Neural cell (in vitro differentiated cells): Measurements from ENCODE around the gene PTPRD. TPM values are rescaled to one million over a fixed set of nuclear protein-coding genes. Genes with fewer than 3 reads are reported as not detected.
A peak's percentile ranks its signal among the peaks of the same experiment; 100 is the strongest.

Experiments
- H2AFZ ChIP-seq: fragments of 200-600, 300-800 bp; sonication (generic), shearing (Covaris generic); 2 replicates; pipeline ENCODE4 v1.6.0; 2014; ENCODE audit warnings: low read depth, mild to moderate bottlenecking, antibody characterized with exemption, low read length, moderate library complexity
- H3F3A ChIP-seq: fragments of 200-600 bp; shearing (Covaris generic); 2 replicates; pipeline ENCODE4 v1.6.1; 2016; ENCODE audit warnings: mild to moderate bottlenecking, moderate library complexity, mixed read lengths, antibody characterized with exemption, low read length; ENCODE audit not compliant: insufficient read depth, poor library complexity, severe bottlenecking
- H3K27ac ChIP-seq: fragments of 200-600, 300-800 bp; sonication (generic), shearing (Covaris generic); 2 replicates; pipeline ENCODE4 v1.5.1; 2014; ENCODE audit warnings: mild to moderate bottlenecking, low read length, moderate library complexity
- H3K27me3 ChIP-seq: fragments of 300-800, 200-600 bp; sonication (generic), shearing (Covaris generic); 2 replicates; pipeline ENCODE4 v1.6.0; 2014; ENCODE audit warnings: mild to moderate bottlenecking, low read depth, low read length, moderate library complexity; ENCODE audit not compliant: insufficient read depth
- H3K36me3 ChIP-seq: fragments of 300-800, 200-600 bp; sonication (generic), shearing (Covaris generic); 2 replicates; pipeline ENCODE4 v1.5.1; 2014; ENCODE audit warnings: mild to moderate bottlenecking, antibody characterized with exemption, low read length, moderate library complexity; ENCODE audit not compliant: insufficient read depth
- H3K4me2 ChIP-seq: fragments of 300-800, 200-600 bp; sonication (generic), shearing (Covaris generic); 2 replicates; pipeline ENCODE4 v1.6.0; 2014; ENCODE audit warnings: mild to moderate bottlenecking, low read length
- H3K4me3 ChIP-seq: fragments of 300-800, 200-600 bp; sonication (generic), shearing (Covaris generic); 2 replicates; pipeline ENCODE4 v1.5.1; 2014; ENCODE audit warnings: mild to moderate bottlenecking, low read length, moderate library complexity
- H3K79me2 ChIP-seq: fragments of 200-600 bp; shearing (Covaris generic); replicated peaks from 2 replicates; pipeline ENCODE4 v1.6.0; 2014; ENCODE audit warnings: mild to moderate bottlenecking, low read length, moderate library complexity; ENCODE audit not compliant: insufficient read depth
- H3K9ac ChIP-seq: fragments of 300-800, 200-600 bp; sonication (generic), shearing (Covaris generic); 2 replicates; pipeline ENCODE4 v1.6.1; 2016; ENCODE audit warnings: mild to moderate bottlenecking, low read length, mixed read lengths
- H3K9me2 ChIP-seq: fragments of 200-600 bp; shearing (Covaris generic); 2 replicates; pipeline ENCODE4 v1.6.1; 2016; ENCODE audit warnings: mild to moderate bottlenecking, low read length, mixed read lengths; ENCODE audit not compliant: insufficient read depth
- H3K9me3 ChIP-seq: fragments of 200-600, 300-800 bp; sonication (generic), shearing (Covaris generic); 2 replicates; pipeline ENCODE4 v1.6.1; 2016; ENCODE audit warnings: mild to moderate bottlenecking, mixed run types, low read length, moderate library complexity, mixed read lengths
- H4K20me1 ChIP-seq: fragments of 200-600 bp; shearing (Covaris generic); 2 replicates; pipeline ENCODE4 v1.6.1; 2016; ENCODE audit warnings: mild to moderate bottlenecking, mixed run types; ENCODE audit not compliant: insufficient read depth
- EP300 ChIP-seq: fragments of 450-650 bp; conservative IDR thresholded peaks from 2 replicates; pipeline ENCODE4 v1.6.1; 2014; ENCODE audit warnings: antibody characterized with exemption, mild to moderate bottlenecking, moderate library complexity; ENCODE audit not compliant: poor library complexity, severe bottlenecking
- EZH2 ChIP-seq: fragments of 200-600, 300-800 bp; shearing (Covaris generic), sonication (generic); IDR thresholded peaks from 2 replicates; pipeline ENCODE4 v1.6.1; 2014; ENCODE audit warnings: antibody characterized with exemption, low read length, borderline replicate concordance, mild to moderate bottlenecking; ENCODE audit not compliant: insufficient read depth, poor library complexity, severe bottlenecking
- MXI1 ChIP-seq: fragments of 450-650 bp; conservative IDR thresholded peaks from 2 replicates; pipeline ENCODE4 v1.6.1; 2014; ENCODE audit warnings: antibody characterized with exemption, mild to moderate bottlenecking; ENCODE audit not compliant: poor library complexity, severe bottlenecking
- POLR2AphosphoS5 ChIP-seq: IDR thresholded peaks from 2 replicates; pipeline ENCODE4 v1.6.1; 2012
- RAD21 ChIP-seq: fragments of 450-650 bp; conservative IDR thresholded peaks from 2 replicates; pipeline ENCODE4 v1.6.1; 2014; ENCODE audit warnings: antibody characterized with exemption, mild to moderate bottlenecking, moderate library complexity
- SMC3 ChIP-seq: fragments of 450-650 bp; conservative IDR thresholded peaks from 2 replicates; pipeline ENCODE4 v1.6.1; 2014; ENCODE audit warnings: antibody characterized with exemption, mild to moderate bottlenecking, moderate library complexity; ENCODE audit not compliant: poor library complexity
- TAF1 ChIP-seq: IDR thresholded peaks from 2 replicates; pipeline ENCODE4 v1.6.1; 2012; ENCODE audit warnings: low read depth
- polyA plus RNA-seq: library from polyadenylated mRNA; depleted of rRNA; stranded (reverse); fragments of >200 nt; gene quantifications from 2 replicates; pipeline ENCODE4 v1.2.3, GENCODE V29; 2014
- TF ChIP-seq, protein P1 (sequence below): fragments of 450-650 bp; IDR thresholded peaks from 2 replicates; pipeline ENCODE4 v1.5.1; 2014; ENCODE audit warnings: antibody characterized with exemption, mild to moderate bottlenecking, moderate library complexity; ENCODE audit not compliant: poor library complexity, severe bottlenecking
- TF ChIP-seq, protein P2 (sequence below): IDR thresholded peaks from 2 replicates; pipeline ENCODE4 v1.6.1; 2012; ENCODE audit warnings: borderline replicate concordance

Gene PTPRD
- polyA plus RNA-seq, 1 donor from 2014 or later, result 143 TPM

DNA sequence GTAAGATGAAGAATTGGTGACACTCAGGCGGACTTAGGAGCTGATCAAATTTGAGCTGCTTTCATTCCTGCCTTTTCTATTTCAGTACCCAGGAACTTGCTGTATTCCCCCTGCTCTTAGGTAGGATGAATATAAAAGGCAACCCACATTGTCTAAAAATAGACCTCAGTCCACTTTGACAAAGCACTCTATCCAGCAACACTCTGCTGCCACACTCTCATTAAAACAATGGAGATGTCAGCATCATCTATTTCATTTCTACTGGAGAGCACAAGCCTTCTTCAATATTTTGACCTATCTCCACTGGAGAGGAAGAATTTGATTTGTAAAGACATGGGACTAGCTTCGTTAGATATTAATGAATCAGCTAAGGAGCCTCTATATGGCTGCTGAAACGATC lies 468.4 kb downstream of the PTPRD start:
- no peak overlapping the region for H2AFZ ChIP-seq
- H3F3A ChIP-seq, result no peaks in the 10 kb centered on the region
- H3K4me2 ChIP-seq, result peak overlapping the region; percentile 1
- H3K27ac ChIP-seq, result peak overlapping the region; percentile 19
- peak overlapping the region; percentile 19 for H3K4me3 ChIP-seq
- no peaks in the 10 kb centered on the region for H4K20me1 ChIP-seq
- H3K36me3 ChIP-seq, result no peaks in the 10 kb centered on the region
- H3K9me3 ChIP-seq, result no peaks in the 10 kb centered on the region
- H3K9ac ChIP-seq, result no peak overlapping the region
- no peaks in the 10 kb centered on the region for H3K27me3 ChIP-seq
- no peaks in the 10 kb centered on the region for H3K9me2 ChIP-seq
- H3K79me2 ChIP-seq, result no peaks in the 10 kb centered on the region
- TF ChIP-seq, protein P1, sequence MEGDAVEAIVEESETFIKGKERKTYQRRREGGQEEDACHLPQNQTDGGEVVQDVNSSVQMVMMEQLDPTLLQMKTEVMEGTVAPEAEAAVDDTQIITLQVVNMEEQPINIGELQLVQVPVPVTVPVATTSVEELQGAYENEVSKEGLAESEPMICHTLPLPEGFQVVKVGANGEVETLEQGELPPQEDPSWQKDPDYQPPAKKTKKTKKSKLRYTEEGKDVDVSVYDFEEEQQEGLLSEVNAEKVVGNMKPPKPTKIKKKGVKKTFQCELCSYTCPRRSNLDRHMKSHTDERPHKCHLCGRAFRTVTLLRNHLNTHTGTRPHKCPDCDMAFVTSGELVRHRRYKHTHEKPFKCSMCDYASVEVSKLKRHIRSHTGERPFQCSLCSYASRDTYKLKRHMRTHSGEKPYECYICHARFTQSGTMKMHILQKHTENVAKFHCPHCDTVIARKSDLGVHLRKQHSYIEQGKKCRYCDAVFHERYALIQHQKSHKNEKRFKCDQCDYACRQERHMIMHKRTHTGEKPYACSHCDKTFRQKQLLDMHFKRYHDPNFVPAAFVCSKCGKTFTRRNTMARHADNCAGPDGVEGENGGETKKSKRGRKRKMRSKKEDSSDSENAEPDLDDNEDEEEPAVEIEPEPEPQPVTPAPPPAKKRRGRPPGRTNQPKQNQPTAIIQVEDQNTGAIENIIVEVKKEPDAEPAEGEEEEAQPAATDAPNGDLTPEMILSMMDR, result no peak
- peak; percentile 56 for TF ChIP-seq POLR2AphosphoS5
- TF ChIP-seq, protein P2, sequence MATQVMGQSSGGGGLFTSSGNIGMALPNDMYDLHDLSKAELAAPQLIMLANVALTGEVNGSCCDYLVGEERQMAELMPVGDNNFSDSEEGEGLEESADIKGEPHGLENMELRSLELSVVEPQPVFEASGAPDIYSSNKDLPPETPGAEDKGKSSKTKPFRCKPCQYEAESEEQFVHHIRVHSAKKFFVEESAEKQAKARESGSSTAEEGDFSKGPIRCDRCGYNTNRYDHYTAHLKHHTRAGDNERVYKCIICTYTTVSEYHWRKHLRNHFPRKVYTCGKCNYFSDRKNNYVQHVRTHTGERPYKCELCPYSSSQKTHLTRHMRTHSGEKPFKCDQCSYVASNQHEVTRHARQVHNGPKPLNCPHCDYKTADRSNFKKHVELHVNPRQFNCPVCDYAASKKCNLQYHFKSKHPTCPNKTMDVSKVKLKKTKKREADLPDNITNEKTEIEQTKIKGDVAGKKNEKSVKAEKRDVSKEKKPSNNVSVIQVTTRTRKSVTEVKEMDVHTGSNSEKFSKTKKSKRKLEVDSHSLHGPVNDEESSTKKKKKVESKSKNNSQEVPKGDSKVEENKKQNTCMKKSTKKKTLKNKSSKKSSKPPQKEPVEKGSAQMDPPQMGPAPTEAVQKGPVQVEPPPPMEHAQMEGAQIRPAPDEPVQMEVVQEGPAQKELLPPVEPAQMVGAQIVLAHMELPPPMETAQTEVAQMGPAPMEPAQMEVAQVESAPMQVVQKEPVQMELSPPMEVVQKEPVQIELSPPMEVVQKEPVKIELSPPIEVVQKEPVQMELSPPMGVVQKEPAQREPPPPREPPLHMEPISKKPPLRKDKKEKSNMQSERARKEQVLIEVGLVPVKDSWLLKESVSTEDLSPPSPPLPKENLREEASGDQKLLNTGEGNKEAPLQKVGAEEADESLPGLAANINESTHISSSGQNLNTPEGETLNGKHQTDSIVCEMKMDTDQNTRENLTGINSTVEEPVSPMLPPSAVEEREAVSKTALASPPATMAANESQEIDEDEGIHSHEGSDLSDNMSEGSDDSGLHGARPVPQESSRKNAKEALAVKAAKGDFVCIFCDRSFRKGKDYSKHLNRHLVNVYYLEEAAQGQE, result peak; percentile 57

DNA sequence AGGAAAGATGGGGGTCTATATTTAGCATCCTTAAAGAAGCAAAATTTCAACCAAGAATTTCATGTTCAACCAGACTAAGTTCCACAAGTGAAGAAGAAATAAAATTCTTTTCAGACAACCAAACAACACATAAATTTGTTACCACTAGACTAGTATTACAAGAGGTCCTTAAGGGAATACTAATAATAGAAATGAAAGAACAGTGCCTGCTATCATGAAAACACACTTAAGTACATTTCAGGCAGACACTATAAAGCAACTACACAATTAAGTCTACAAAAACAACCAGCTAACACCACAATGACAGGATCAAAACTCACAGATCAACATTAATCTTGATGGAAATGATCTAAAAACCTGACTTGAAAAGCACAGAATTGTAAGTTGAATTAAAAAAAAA lies 477.2 kb downstream of the PTPRD start:
- H4K20me1 ChIP-seq, result no peaks in the 10 kb centered on the region
- H3K27ac ChIP-seq, result no peak overlapping the region
- H3K9me3 ChIP-seq, result no peaks in the 10 kb centered on the region
- no peaks in the 10 kb centered on the region for H3K9me2 ChIP-seq
- no peaks in the 10 kb centered on the region for H3K27me3 ChIP-seq
- H3F3A ChIP-seq, result no peaks in the 10 kb centered on the region
- no peaks in the 10 kb centered on the region for H3K79me2 ChIP-seq
- H3K36me3 ChIP-seq, result no peaks in the 10 kb centered on the region
- H2AFZ ChIP-seq, result no peak overlapping the region
- no peak for TF ChIP-seq EZH2
- TF ChIP-seq MXI1, result no peak
- TF ChIP-seq SMC3, result no peak
- no peak for TF ChIP-seq RAD21
- TF ChIP-seq, protein P2, result no peak
- TF ChIP-seq, protein P1, result no peak
- no peak for TF ChIP-seq TAF1
- TF ChIP-seq POLR2AphosphoS5, result no peak
- no peak for TF ChIP-seq EP300
- no peak overlapping the region for H3K4me3 ChIP-seq
- H3K4me2 ChIP-seq, result no peak overlapping the region
- no peak overlapping the region for H3K9ac ChIP-seq
